IPS-15b (cell line): ENCODE measurements around the gene SLC25A10.

Experiments
- H3K27me3 ChIP-seq: one replicate; pipeline ENCODE4 v1.6.1; 2013; ENCODE audit warnings: low read length; ENCODE audit not compliant: control insufficient read depth, insufficient read depth
- H3K36me3 ChIP-seq: one replicate; pipeline ENCODE4 v1.6.1; 2013; ENCODE audit warnings: low read length; ENCODE audit not compliant: control insufficient read depth, insufficient read depth
- H3K4me1 ChIP-seq: one replicate; pipeline ENCODE4 v1.6.1; 2013; ENCODE audit warnings: mild to moderate bottlenecking, low read length; ENCODE audit not compliant: control insufficient read depth, insufficient read depth
- H3K4me3 ChIP-seq: one replicate; pipeline ENCODE4 v1.5.1; 2013; ENCODE audit warnings: low read depth, low read length
- H3K9ac ChIP-seq: one replicate; pipeline ENCODE4 v1.6.1; 2013; ENCODE audit warnings: low read depth, mild to moderate bottlenecking, low read length
- H3K9me3 ChIP-seq: one replicate; pipeline ENCODE4 v1.6.1; 2013; ENCODE audit warnings: mild to moderate bottlenecking, low read length; ENCODE audit not compliant: control insufficient read depth, insufficient read depth

SLC25A10 gene

GRCh38 chr17:81690066-81690465, 22.0 kb upstream of the SLC25A10 start:
- Histone ChIP-seq H3K36me3 (peaks cover 82% of the 10 kb centered on the region), H3K9ac (no peak overlapping the region), H3K27me3 (no peaks in the 10 kb centered on the region), H3K4me3 (no peak overlapping the region), H3K9me3 (no peaks in the 10 kb centered on the region), H3K4me1 (no peaks in the 10 kb centered on the region)

GRCh38 chr17:81690549-81690948, 21.5 kb upstream of the SLC25A10 start:
- Histone ChIP-seq H3K36me3 (peaks cover 81% of the 10 kb centered on the region), H3K4me3 (no peak overlapping the region), H3K27me3 (no peaks in the 10 kb centered on the region), H3K9me3 (no peaks in the 10 kb centered on the region), H3K9ac (no peak overlapping the region), H3K4me1 (no peaks in the 10 kb centered on the region)

GRCh38 chr17:81691196-81691595, 20.9 kb upstream of the SLC25A10 start:
- Histone ChIP-seq H3K4me3 (no peak overlapping the region), H3K27me3 (no peaks in the 10 kb centered on the region), H3K36me3 (peaks cover 80% of the 10 kb centered on the region), H3K4me1 (no peaks in the 10 kb centered on the region), H3K9me3 (no peaks in the 10 kb centered on the region), H3K9ac (no peak overlapping the region)

- Histone ChIP-seq H3K4me3 (no peak overlapping the region), H3K9me3 (no peaks in the 10 kb centered on the region), H3K9ac (no peak overlapping the region), H3K27me3 (no peaks in the 10 kb centered on the region), H3K36me3 (peaks cover 80% of the 10 kb centered on the region), H3K4me1 (no peaks in the 10 kb centered on the region)
Observed at GRCh38 chr17:81691608-81692007, 20.5 kb upstream of the SLC25A10 start.

- peaks cover 69% of the 10 kb centered on the region for H3K36me3 ChIP-seq
- H3K4me3 ChIP-seq: no peak overlapping the region
- no peak overlapping the region for H3K9ac ChIP-seq
- no peaks in the 10 kb centered on the region for H3K9me3 ChIP-seq
- H3K27me3 ChIP-seq: no peaks in the 10 kb centered on the region
- H3K4me1 ChIP-seq: no peaks in the 10 kb centered on the region
Observed at GRCh38 chr17:81693509-81694210, 18.4 kb upstream of the SLC25A10 start.

GRCh38 chr17:81694810-81695209, 17.3 kb upstream of the SLC25A10 start:
- Histone ChIP-seq H3K4me1 (no peaks in the 10 kb centered on the region), H3K36me3 (peaks cover 64% of the 10 kb centered on the region), H3K9ac (no peak overlapping the region), H3K9me3 (no peaks in the 10 kb centered on the region), H3K27me3 (no peaks in the 10 kb centered on the region), H3K4me3 (no peak overlapping the region)

GRCh38 chr17:81695211-81695610, 16.9 kb upstream of the SLC25A10 start:
- H3K27me3 ChIP-seq: no peaks in the 10 kb centered on the region
- no peak overlapping the region for H3K9ac ChIP-seq
- H3K4me3 ChIP-seq: no peak overlapping the region
- H3K9me3 ChIP-seq: no peaks in the 10 kb centered on the region
- no peaks in the 10 kb centered on the region for H3K4me1 ChIP-seq
- peaks cover 60% of the 10 kb centered on the region for H3K36me3 ChIP-seq

GRCh38 chr17:81695801-81696200, 16.3 kb upstream of the SLC25A10 start:
- Histone ChIP-seq H3K27me3 (no peaks in the 10 kb centered on the region), H3K36me3 (peaks cover 60% of the 10 kb centered on the region), H3K9ac (no peak overlapping the region), H3K9me3 (no peaks in the 10 kb centered on the region), H3K4me3 (no peak overlapping the region), H3K4me1 (no peaks in the 10 kb centered on the region)

- H3K9ac ChIP-seq: no peak overlapping the region
- peaks cover 61% of the 10 kb centered on the region for H3K36me3 ChIP-seq
- H3K4me3 ChIP-seq: no peak overlapping the region
- no peaks in the 10 kb centered on the region for H3K9me3 ChIP-seq
- no peaks in the 10 kb centered on the region for H3K4me1 ChIP-seq
- no peaks in the 10 kb centered on the region for H3K27me3 ChIP-seq
Observed at GRCh38 chr17:81696218-81696941, 15.7 kb upstream of the SLC25A10 start.

- Histone ChIP-seq H3K9ac (no peak overlapping the region), H3K9me3 (no peaks in the 10 kb centered on the region), H3K36me3 (peaks cover 56% of the 10 kb centered on the region)
Observed at GRCh38 chr17:81697261-81698044, 14.6 kb upstream of the SLC25A10 start.

GRCh38 chr17:81700353-81701287, 11.5 kb upstream of the SLC25A10 start:
- Histone ChIP-seq H3K27me3 (no peaks in the 10 kb centered on the region), H3K36me3 (peaks cover 47% of the 10 kb centered on the region), H3K9ac (no peak overlapping the region), H3K4me3 (no peak overlapping the region), H3K4me1 (no peaks in the 10 kb centered on the region), H3K9me3 (no peaks in the 10 kb centered on the region)

More at GRCh38 chr17:81697261-81698044, 14.6 kb upstream of the SLC25A10 start:
- Histone ChIP-seq H3K4me3 (no peak overlapping the region), H3K27me3 (no peaks in the 10 kb centered on the region), H3K4me1 (no peaks in the 10 kb centered on the region)
